Islet of Langerhans (tissue), 1 donor: ENCODE measurements around the gene MAPT.

Experiments used
- FAIRE-seq: peaks from one replicate; lab custom pipeline; 2011; peaks lifted over from hg19 to GRCh38; lab: Jason Lieb, UNC

The MAPT gene

DNA sequence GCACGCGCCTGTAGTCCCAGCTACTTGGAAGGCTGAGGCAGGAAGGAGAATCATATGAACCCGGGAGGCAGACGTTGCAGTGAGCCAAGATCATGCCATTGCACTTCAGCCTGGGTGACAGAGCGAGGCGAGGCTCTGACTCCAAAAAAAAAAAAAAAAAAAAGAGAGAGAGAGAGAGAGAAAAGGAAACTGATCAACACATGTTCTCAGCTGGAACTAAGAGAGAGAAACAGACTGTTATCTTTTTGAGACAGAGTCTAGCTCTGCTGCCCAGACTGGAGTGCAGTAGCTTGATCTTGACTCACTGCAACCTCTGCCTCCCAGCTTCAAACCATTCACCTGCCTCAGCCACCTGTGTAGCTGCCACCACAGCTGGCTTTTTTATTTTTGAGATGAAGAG lies 165.1 kb downstream of the MAPT start:
- FAIRE-seq: no peak

DNA sequence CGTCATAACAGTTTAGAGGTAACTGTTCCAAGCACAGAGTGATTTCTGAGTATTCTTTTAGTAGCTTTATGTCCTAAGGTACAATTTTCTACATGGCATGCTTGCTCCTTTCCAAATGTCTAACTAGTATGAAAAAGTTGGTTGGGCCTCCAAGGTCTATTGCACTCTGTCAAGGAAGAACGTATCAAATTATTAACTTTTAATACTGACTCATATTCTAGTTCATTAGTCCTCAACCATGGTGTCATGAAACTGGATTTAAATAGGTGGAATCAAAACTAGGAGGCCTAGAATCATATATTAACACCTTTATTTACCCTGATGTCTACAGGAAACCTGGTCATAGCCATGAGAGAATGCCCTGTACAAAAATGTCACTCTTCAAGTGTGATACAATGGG lies 166.1 kb downstream of the MAPT start:
- FAIRE-seq: no peak

DNA sequence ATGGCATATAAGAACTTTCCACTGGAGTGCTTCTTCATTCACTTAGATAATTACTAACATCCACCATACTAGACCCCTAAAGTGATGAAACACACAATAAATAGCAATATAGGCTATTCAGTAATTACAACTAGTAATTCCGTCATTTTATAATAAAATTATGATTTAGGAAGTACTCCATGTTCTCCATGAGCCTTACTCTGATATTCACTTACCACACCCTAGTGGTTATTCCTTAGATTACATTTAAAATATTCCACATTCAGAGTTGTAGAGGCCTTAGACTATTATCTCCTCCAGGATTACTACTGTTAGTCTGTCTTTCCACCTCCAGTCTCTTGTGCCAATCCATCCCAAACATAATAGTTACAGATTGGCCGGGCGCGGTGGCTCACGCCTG lies 167.1 kb downstream of the MAPT start:
- FAIRE-seq: no peak

DNA sequence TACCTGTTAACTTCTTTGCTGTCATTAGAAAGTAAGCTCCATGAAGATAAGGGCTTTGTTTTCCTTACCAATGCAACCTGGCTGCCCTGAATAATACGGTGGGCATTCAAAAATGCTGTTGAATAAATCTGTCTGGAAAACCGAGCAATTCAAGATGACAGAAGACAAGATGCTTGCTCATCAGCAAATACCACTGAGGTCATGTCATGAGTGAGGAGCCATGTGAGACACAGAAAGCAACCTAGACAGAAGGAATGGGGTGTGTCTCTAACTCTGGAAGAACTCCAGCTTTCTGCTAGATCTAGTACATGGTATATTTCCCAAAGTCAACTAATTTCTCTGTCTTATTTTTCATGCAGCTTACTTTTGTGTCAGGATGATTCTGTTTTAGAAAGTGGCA lies 168.9 kb downstream of the MAPT start:
- FAIRE-seq: no peak

DNA sequence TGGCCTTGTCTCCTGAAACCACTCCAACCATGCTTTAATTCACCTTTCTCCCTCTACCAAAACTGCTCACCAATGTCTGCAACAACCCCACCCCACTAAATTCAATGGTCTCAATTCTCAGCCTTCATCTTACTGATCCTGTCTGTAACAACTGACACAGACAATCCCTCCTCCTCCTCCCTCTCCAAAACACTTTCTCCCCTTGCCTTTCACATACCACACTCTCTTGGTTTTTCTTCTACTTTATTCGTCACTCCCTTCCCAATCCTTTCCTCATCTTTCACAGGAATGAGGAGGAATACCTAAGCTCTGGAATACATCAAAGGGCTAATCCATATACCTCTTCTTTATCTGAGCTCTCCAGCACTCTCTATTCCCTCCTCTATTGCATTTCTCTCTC lies 170.1 kb downstream of the MAPT start:
- FAIRE-seq: no peak

DNA sequence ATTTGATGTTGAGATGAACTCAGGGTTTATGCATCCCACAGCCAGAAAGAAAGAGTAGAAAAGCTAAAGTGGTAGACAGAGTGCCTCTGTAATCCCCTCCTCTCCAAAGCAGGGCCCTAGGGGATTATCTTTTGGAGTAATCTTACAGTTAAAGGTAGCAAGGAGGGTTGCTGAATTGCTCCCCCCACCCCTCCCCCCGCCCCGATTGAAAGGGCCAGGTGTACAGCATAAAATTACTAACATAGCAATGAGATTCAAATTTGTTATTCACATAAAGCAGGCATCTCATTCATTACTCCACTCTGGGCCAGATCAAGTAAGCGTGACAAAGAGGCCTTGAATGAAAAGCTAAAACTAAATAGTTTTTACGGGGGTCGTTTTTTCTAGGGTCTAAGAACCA lies 177.4 kb downstream of the MAPT start:
- no peak for FAIRE-seq

DNA sequence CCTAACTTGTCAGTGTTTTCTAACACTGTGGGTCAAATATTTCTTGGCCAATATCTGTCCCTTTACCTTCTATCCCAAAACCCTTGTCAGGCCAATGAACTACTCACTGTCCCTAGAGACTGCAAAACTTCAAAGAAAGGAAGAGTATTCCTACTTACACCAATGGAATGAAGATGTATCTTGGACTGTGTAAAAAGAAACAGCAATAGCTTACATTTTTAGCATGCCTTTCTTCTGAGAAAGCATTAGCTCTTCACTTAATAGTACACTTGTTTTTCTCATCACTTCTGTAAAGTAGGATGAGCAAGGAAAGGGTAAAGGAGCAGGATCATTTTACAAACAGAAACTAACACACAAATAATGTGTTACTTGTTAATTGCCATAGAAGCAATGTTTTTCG lies 178.6 kb downstream of the MAPT start:
- no peak for FAIRE-seq

DNA sequence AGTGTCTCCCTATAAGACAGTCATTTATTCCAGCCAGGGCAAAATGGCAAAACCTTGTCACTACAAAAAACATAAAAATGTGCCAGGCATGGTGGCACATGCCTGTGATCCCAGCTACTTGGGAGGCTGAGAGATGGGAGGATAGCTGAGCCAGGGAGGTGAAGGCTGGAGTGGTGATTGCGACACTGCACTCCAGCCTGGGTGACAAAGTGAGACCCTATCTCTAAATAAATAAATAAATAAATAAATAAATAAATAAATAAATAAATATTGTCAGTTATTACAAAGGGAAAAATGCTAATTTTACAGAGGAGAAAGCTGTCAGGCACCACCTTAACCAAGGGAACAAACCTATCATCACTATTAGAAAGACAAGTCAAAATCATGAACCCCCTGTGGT lies 180.2 kb downstream of the MAPT start:
- no peak for FAIRE-seq
